IMR-90 (cell line): ENCODE results near the gene NINJ2. TPM values are rescaled to one million over a fixed set of nuclear protein-coding genes. Genes with fewer than 3 reads are reported as not detected.
A peak's percentile ranks its signal among the peaks of the same experiment; 100 is the strongest.

Experiments
- ATAC-seq: fragments of 200-7000 bp; cut with Tn5 transposase; 2 replicates; pipeline ENCODE4 v1.9.1; 2020; ENCODE audit warnings: low read depth, mild to moderate bottlenecking, moderate library complexity
- BruUV-seq: library from RNA; stranded (reverse); fragments of 400-500 nt; replicated peaks from 2 replicates; lab custom pipeline; 2021; lab: Mats Ljungman, UMichigan
- CTCF ChIA-PET: fragments of 300-600 bp; formaldehyde crosslinking; extraction: SDS; loops from one replicate; lab custom pipeline; 2021; ENCODE audit warnings: antibody characterized with exemption; lab: Yijun Ruan, JAX
- POLR2A ChIA-PET: fragments of 300-600 bp; sonication (Branson Sonifier 250); formaldehyde crosslinking; loops from one replicate; lab custom pipeline; 2022; ENCODE audit warnings: antibody characterized with exemption; ENCODE audit not compliant: unreplicated experiment; lab: Charles Lee
- DNase-seq: peaks from one replicate; pipeline ENCODE4 v3.0.0; 2013
- H2AFZ ChIP-seq: replicated peaks from 2 replicates; pipeline ENCODE3; 2013; ENCODE audit warnings: low read length, mild to moderate bottlenecking; ENCODE audit not compliant: poor library complexity
- H2AK5ac ChIP-seq: 2 replicates; pipeline ENCODE4 v1.6.1; 2013; ENCODE audit warnings: low read depth, low read length, inconsistent platforms
- H2AK9ac ChIP-seq: replicated peaks from 2 replicates; pipeline ENCODE3; 2013; ENCODE audit warnings: mild to moderate bottlenecking, low read depth, low read length, moderate library complexity; ENCODE audit not compliant: poor library complexity
- H2BK120ac ChIP-seq: 2 replicates; pipeline ENCODE4 v1.6.1; 2013; ENCODE audit warnings: low read depth, low read length, inconsistent platforms
- H2BK15ac ChIP-seq: 3 replicates; pipeline ENCODE4 v1.6.1; 2013; ENCODE audit warnings: low read depth, low read length, inconsistent platforms
- H2BK20ac ChIP-seq: 2 replicates; pipeline ENCODE4 v1.6.1; 2013; ENCODE audit warnings: low read depth, mild to moderate bottlenecking, inconsistent platforms, low read length, moderate library complexity
- H2BK5ac ChIP-seq: 2 replicates; pipeline ENCODE4 v1.6.1; 2013; ENCODE audit warnings: mild to moderate bottlenecking, low read depth, low read length, inconsistent platforms; ENCODE audit not compliant: poor library complexity, severe bottlenecking
- H3K14ac ChIP-seq: replicated peaks from 2 replicates; pipeline ENCODE4 v1.6.1; 2013; ENCODE audit warnings: low read depth, low read length, inconsistent platforms
- H3K18ac ChIP-seq: 2 replicates; pipeline ENCODE4 v1.6.1; 2013; ENCODE audit warnings: low read depth, low read length, control low read depth
- H3K23ac ChIP-seq: 2 replicates; pipeline ENCODE4 v1.6.1; 2013; ENCODE audit warnings: low read depth, low read length, inconsistent platforms
- H3K27ac ChIP-seq: 2 replicates; pipeline ENCODE4 v1.5.1; 2013; ENCODE audit warnings: mild to moderate bottlenecking, control low read depth, low read length; ENCODE audit not compliant: insufficient read depth
- H3K27me3 ChIP-seq: 2 replicates; pipeline ENCODE4 v1.6.1; 2013; ENCODE audit warnings: low read length; ENCODE audit not compliant: control insufficient read depth, insufficient read depth
- H3K36me3 ChIP-seq: 2 replicates; pipeline ENCODE4 v1.6.1; 2013; ENCODE audit warnings: low read length, mixed read lengths; ENCODE audit not compliant: control insufficient read depth, insufficient read depth
- H3K4ac ChIP-seq: 2 replicates; pipeline ENCODE4 v1.6.1; 2013; ENCODE audit warnings: low read depth, low read length, inconsistent platforms
- H3K4me1 ChIP-seq: 2 replicates; pipeline ENCODE4 v1.6.1; 2013; ENCODE audit warnings: low read length, mixed read lengths; ENCODE audit not compliant: control insufficient read depth, insufficient read depth
- H3K4me2 ChIP-seq: 2 replicates; pipeline ENCODE4 v1.6.1; 2013; ENCODE audit warnings: low read depth, mild to moderate bottlenecking, control low read depth, low read length, moderate library complexity
- H3K4me3 ChIP-seq: 2 replicates; pipeline ENCODE4 v1.5.1; 2013; ENCODE audit warnings: low read depth, mild to moderate bottlenecking, control low read depth, low read length, moderate library complexity; ENCODE audit not compliant: insufficient read depth
- H3K56ac ChIP-seq: 2 replicates; pipeline ENCODE4 v1.6.1; 2013; ENCODE audit warnings: low read length, inconsistent platforms; ENCODE audit not compliant: insufficient read depth; ENCODE audit errors: extremely low read depth
- H3K79me1 ChIP-seq, 2 experiments: 2 replicates each; pipeline ENCODE4 v1.6.1; 2013; ENCODE audit warnings: low read length in 2 of 2, inconsistent platforms in 1 of 2, low read depth in 1 of 2
- H3K9ac ChIP-seq: 2 replicates; pipeline ENCODE4 v1.6.1; 2013; ENCODE audit warnings: low read depth, low read length, control low read depth
- H3K9me1 ChIP-seq: 2 replicates; pipeline ENCODE4 v1.6.1; 2013; ENCODE audit warnings: low read length, inconsistent platforms; ENCODE audit not compliant: insufficient read depth
- H3K9me3 ChIP-seq: 2 replicates; pipeline ENCODE4 v1.6.1; 2013; ENCODE audit warnings: low read length; ENCODE audit not compliant: control insufficient read depth, insufficient read depth
- H4K20me1 ChIP-seq: 2 replicates; pipeline ENCODE4 v1.6.1; 2013; ENCODE audit warnings: low read length, inconsistent platforms; ENCODE audit not compliant: insufficient read depth
- H4K5ac ChIP-seq: 2 replicates; pipeline ENCODE4 v1.6.1; 2013; ENCODE audit warnings: mild to moderate bottlenecking, low read depth, low read length, control low read depth
- H4K8ac ChIP-seq, 2 experiments: 2 replicates each; pipeline ENCODE4 v1.6.1; 2013; ENCODE audit warnings: low read depth in 2 of 2, low read length in 2 of 2, control low read depth in 1 of 2, inconsistent platforms in 1 of 2
- H4K91ac ChIP-seq: 2 replicates; pipeline ENCODE4 v1.6.1; 2013; ENCODE audit warnings: low read depth, low read length, inconsistent platforms; ENCODE audit not compliant: insufficient read depth
- BHLHE40 ChIP-seq: fragments of 150-350 bp; IDR thresholded peaks from 2 replicates; pipeline ENCODE4 v1.6.1; 2016; ENCODE audit warnings: mild to moderate bottlenecking, low read depth, low read length
- CEBPB ChIP-seq: IDR thresholded peaks from 2 replicates; pipeline ENCODE4 v1.6.1; 2012; ENCODE audit warnings: low read depth, low read length, improper control_type of control experiment
- CHD1 ChIP-seq: IDR thresholded peaks from 2 replicates; pipeline ENCODE4 v1.6.1; 2012; ENCODE audit warnings: low read depth, low read length, improper control_type of control experiment
- FOS ChIP-seq: fragments of 150-350 bp; IDR thresholded peaks from 2 replicates; pipeline ENCODE4 v1.6.1; 2016; ENCODE audit warnings: low read depth, low read length
- MAFK ChIP-seq: IDR thresholded peaks from 2 replicates; pipeline ENCODE4 v1.6.1; 2012; ENCODE audit warnings: low read depth, low read length, improper control_type of control experiment
- MAZ ChIP-seq: IDR thresholded peaks from 2 replicates; pipeline ENCODE4 v1.6.1; 2012; ENCODE audit warnings: low read depth, mild to moderate bottlenecking, low read length, improper control_type of control experiment, moderate library complexity, borderline replicate concordance
- NFE2L2 ChIP-seq: fragments of 150-350 bp; IDR thresholded peaks from 2 replicates; pipeline ENCODE4 v1.6.1; 2016; ENCODE audit warnings: low read depth, mild to moderate bottlenecking, low read length
- POLR2A ChIP-seq: IDR thresholded peaks from 2 replicates; pipeline ENCODE4 v1.6.1; 2012; ENCODE audit warnings: mild to moderate bottlenecking, low read depth, low read length
- RAD21 ChIP-seq: IDR thresholded peaks from 2 replicates; pipeline ENCODE4 v1.6.1; 2012; ENCODE audit warnings: low read length, improper control_type of control experiment
- RCOR1 ChIP-seq: IDR thresholded peaks from 2 replicates; pipeline ENCODE4 v1.6.1; 2012; ENCODE audit warnings: mild to moderate bottlenecking, low read length, improper control_type of control experiment; ENCODE audit not compliant: insufficient replicate concordance
- RFX5 ChIP-seq: IDR thresholded peaks from 2 replicates; pipeline ENCODE4 v1.8.0; 2012; ENCODE audit warnings: low read depth, mild to moderate bottlenecking, low read length, moderate library complexity
- SMC3 ChIP-seq: fragments of 150-350 bp; IDR thresholded peaks from 2 replicates; pipeline ENCODE4 v1.6.1; 2016; ENCODE audit warnings: low read depth, mild to moderate bottlenecking, antibody characterized with exemption, low read length, moderate library complexity
- WGBS, 2 experiments: methylation state at CpG; one replicate each; pipeline versions ENCODE4 v1.1.5 to v1.1.7; 2013; ENCODE audit warnings: missing lambda C conversion rate in 2 of 2; ENCODE audit not compliant: insufficient read length in 1 of 2; ENCODE audit errors: extremely low coverage in 2 of 2; 5-methylcytosine and 5-hydroxymethylcytosine counted together
- dilution Hi-C: fragments of 300-500 bp; cut with HindIII; formaldehyde crosslinking; loops from one replicate; pipeline ENCODE4 v1.14.3; 2018; ENCODE audit warnings: low sequenced_read_pairs; ENCODE audit not compliant: unreplicated experiment
- in situ Hi-C: fragments of 300-500 bp; cut with MboI; formaldehyde crosslinking; loops from 3 replicates; pipeline ENCODE4 v1.14.3; 2019; ENCODE audit warnings: low sequenced_read_pairs, inconsistent platforms, mixed read lengths
- intact Hi-C: fragments of 100-400 bp; cut with micrococcal nuclease; formaldehyde crosslinking; loops from 2 replicates; pipeline ENCODE4 v1.10.0; 2022
- polyA plus RNA-seq, 3 experiments: library from polyadenylated mRNA; depleted of rRNA; stranded (reverse); fragments of >200 nt; gene quantifications; 2 replicates each; pipeline ENCODE4 v1.2.3, GENCODE V29; 2012; ENCODE audit warnings: low replicate concordance in 1 of 3
- total RNA-seq: library from RNA; depleted of rRNA; stranded (reverse); fragments of >200 nt; gene quantifications from 2 replicates; pipeline ENCODE4 v1.2.3, GENCODE V29; 2012

Gene NINJ2
- total and polyA plus RNA-seq, 2 of the 4 experiments (the other 2 are of a cell fraction): not detected

DNA sequence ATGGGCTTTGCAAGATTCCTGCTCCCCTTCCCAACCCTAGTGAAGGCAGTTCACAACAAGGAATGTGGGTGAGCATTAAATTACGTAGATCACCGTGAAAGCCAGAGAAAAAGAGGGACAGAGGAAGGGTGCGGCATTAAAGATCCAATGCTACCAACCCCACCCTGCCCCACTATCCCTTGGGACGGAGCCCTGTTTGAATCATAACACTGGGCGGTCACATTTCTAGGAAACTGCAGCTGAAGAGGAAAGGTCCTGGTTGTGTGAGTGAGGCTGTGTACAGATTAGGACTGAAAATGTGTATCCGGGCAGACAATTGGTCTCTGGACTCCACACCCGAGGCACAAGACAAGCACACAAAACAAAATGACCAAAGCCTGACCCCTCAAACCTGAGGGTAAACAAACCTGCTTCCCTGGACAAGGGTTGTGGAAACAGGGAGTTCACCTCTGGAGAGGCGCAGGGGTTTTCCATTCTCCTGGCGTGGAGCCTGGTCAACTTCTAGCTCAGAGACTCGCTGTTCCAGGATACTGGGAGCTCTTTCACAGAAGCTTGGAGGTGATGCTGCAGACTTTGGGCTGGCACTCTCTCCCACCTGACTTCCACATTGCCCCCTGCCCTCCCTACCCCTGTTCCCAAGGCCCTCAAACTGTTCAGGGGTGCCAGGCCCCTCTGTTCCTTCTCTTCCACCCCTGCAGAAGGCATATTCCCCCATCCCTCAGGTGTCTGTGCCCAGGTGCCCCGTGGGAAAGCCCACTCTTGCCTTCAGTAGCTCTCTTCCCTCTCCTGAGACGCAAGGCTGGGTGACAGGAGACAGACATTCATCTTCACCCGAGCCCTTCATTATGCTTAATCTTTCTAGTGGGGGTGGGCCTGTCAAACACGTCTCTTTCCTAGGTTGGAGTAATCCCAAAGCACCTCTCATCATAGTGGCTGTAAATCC lies 16.5 kb downstream of the NINJ2 start:
- intact Hi-C loops: no loop called here
- H3K23ac ChIP-seq: no peak overlapping the region
- DNase-seq (no peak), ATAC-seq (no peak)
- H4K20me1 ChIP-seq: no peaks in the 10 kb centered on the region
- no peak overlapping the region for H2BK5ac ChIP-seq
- H2BK20ac ChIP-seq: peak overlapping the region; percentile 58; the same call in 1 of the 2 replicates
- peaks cover 15% of the 10 kb centered on the region for H3K9me1 ChIP-seq
- no peak overlapping the region for H3K56ac ChIP-seq
- H3K27me3 ChIP-seq: peaks cover 2% of the 10 kb centered on the region
- WGBS, 2 experiments: 87% methylated on average over 3 of the region's 14 CpGs; no CpG with 5 or more reads in 1 of the 2 experiments
- no peak overlapping the region; a peak in 1 of 4 replicates for H4K8ac ChIP-seq
- no peak overlapping the region; the same call in 1 of the 2 replicates for H4K91ac ChIP-seq
- H3K36me3 ChIP-seq: no peaks in the 10 kb centered on the region
- no peak overlapping the region for H2AK5ac ChIP-seq
- H2BK120ac ChIP-seq: 0 out of 2 replicates have a peak overlapping the region, but pooled peaks have one; percentile 19
- H2BK15ac ChIP-seq: no peak overlapping the region
- no peak overlapping the region for H3K14ac ChIP-seq
- no peak overlapping the region for H3K9ac ChIP-seq
- in situ Hi-C loops: no loop called here
- no peak overlapping the region for H3K4me3 ChIP-seq
- ChIA-PET POLR2A (no interaction called here), CTCF (interaction anchor here (0.6 kb wide), 1 partner anchor 10 kb away, joined by 5 read pairs; no protein-coding TSS in a partner anchor)
- peaks cover 11% of the 10 kb centered on the region for H3K4me1 ChIP-seq
- H2AFZ ChIP-seq: no peak overlapping the region
- TF ChIP-seq FOS (no peak), CEBPB (no peak), RFX5 (no peak), RCOR1 (no peak), MAZ (no peak), POLR2A (no peak), BHLHE40 (no peak), NFE2L2 (no peak), RAD21 (no peak), CHD1 (no peak), MAFK (no peak), SMC3 (no peak)
- no TSS peak for BruUV-seq
- no peak overlapping the region for H3K4me2 ChIP-seq
- dilution Hi-C loops: no loop called here
- no peak overlapping the region for H4K5ac ChIP-seq
- H3K27ac ChIP-seq: no peak overlapping the region
- H3K79me1 ChIP-seq: peaks cover 0 to 7% of the 10 kb centered on the region in 2 experiments; a peak in 1 of 4 replicates
- H2AK9ac ChIP-seq: no peak overlapping the region
- H3K18ac ChIP-seq: no peak overlapping the region
- H3K9me3 ChIP-seq: peaks cover 3% of the 10 kb centered on the region; the same call in 1 of the 2 replicates
- H3K4ac ChIP-seq: peak overlapping the region; percentile 22; the same call in 1 of the 2 replicates
